Forelimb muscle (tissue), 1 donor: ENCODE results near the gene COPE. TPM values are rescaled to one million over a fixed set of nuclear protein-coding genes. Genes with fewer than 3 reads are reported as not detected.
"Not testable (repeated sequence)": the region's sequence is repeated elsewhere in the genome, so short reads cannot be mapped to it uniquely, and the experiment has no call there.

Experiments used
- DNase-seq: peaks from one replicate; pipeline ENCODE4 v3.0.0-alpha.2; 2013; ENCODE audit warnings: low read depth
- polyA plus RNA-seq: library from polyadenylated mRNA; unstranded; fragments of 120-200 nt; gene quantifications from one replicate; pipeline ENCODE4 v1.2.1, GENCODE V29; 2013; ENCODE audit not compliant: insufficient read length

The COPE gene
- polyA plus RNA-seq, 1 donor, result 74.9 TPM

DNA sequence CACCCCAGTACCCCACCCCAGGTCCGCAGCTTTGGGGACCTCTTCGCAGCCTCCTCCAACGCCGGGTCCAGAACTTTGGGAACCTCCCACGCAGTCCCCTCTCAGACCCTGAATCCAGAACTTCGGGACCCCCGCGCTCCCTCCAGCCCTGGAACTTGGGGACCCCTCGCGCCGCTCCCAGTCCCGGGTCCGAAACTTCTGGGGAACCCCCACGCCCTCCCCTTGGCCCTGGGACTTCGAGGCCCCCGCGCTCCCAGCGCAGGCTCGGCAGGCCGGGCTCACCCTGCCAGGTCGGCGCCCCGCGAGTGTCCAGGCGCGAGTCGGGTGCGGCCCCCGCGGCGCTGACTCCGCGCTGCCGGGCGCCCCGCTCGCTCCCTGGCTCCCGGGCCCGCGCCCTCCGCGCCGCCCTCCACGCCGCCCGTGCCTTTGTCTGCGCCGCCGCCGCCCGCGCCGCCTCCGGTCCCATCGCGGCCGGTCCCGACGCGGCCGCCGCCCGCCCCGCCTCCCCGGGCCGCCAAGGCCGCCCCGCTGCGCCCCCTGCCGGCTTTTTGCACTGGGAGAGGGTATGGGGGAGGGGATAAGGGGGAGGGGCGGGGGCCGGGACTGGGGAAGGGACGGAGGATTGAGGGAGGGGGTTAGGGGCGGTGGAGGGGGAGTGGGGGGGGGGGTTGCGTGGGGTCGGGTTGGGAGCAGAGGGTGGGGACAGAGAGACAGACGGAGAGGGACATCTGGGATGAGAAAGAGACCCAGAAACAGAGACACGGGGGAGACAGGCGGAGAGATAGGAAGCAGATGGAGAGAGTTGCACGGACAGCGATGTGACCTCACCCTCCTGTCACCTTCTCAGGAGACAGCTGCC is 21.8 kb upstream of the COPE start, which contains the start of gene HOMER3:
Gene HOMER3, minus strand, starts transcription at position 449 of the 859 bp plus-strand sequence. CDS start 2,235 bp downstream, outside the sequence.
- no peak for DNase-seq

DNA sequence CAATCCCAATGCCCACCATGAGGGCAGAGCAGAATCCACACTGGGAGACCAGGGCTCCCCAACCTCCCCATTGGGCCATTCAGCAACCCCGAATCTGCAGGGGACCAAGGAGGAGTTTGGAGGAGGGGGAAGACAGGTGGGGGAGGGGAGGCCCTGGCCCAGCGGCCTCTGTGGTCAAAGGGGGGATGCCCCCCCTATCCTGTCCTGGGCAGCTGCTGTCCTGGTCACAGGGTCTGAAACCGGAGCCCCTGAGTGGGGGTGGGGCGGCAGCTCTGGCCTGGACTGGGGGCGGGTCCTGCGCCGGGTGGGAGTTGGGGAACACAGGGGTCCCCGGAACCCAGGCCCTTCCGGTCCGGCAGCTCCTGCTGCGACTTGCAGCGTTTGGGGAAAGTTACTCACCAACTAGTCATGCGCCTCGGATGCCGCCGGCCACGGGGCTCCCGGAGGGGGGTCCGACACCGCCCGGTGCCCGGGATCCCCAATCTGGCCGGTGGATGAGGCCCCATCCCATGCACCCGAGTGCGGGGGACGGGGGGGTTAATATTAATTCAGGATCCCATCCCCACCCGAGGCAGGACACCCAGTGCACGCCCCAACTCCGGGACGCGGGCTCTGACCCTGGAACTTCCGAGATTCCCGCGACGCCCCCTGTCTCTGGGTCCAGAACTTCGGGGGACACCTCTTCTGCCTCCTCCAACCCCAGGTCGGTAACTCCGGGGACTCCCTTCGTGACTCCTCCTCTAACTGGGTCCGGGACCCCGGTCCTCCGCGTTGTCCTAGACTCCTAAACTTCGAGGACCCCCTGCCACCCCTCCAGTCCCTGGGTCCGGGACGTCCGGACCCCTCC is 21.0 kb upstream of the COPE start:
- DNase-seq, result no peak

DNA sequence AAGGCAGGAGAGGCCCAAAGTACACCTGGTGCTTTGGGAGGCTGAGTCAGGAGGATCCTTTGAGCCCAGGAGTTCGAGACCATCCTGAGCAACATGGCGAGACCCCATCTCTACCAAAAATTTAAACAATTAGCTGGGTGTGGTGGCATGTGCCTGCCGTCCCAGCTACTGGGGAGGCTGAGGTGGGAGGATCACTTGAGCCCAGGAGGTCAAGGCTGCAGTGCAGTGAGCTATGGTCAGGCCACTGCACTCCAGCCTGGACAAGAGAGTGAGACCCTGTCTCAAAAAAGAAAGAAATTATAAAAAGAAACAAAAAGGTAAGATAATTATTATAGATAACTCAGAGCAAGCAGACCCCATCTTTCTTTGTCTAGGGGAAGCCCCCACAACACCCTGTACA is 20.0 kb upstream of the COPE start:
- no peak for DNase-seq

DNA sequence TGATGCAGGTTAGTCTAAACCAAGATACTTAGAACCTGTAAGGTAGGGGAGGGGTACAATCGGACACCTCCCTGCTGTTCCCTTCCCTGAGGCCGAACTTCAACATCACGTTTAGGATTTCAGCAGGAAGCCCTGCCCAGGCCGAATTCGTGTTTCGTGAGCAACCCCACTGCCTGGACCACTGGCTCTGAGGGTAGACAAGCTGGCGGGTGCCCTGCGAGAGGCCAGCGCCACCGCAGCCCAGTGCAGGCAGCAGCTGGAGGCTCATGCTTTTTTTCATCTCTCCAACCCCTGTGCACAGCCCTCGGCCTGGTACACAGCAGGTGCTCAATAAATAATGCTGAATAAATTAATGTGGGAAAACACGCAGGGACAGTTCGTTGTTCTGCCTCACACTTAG is 14.1 kb upstream of the COPE start:
- DNase-seq, result no peak

DNA sequence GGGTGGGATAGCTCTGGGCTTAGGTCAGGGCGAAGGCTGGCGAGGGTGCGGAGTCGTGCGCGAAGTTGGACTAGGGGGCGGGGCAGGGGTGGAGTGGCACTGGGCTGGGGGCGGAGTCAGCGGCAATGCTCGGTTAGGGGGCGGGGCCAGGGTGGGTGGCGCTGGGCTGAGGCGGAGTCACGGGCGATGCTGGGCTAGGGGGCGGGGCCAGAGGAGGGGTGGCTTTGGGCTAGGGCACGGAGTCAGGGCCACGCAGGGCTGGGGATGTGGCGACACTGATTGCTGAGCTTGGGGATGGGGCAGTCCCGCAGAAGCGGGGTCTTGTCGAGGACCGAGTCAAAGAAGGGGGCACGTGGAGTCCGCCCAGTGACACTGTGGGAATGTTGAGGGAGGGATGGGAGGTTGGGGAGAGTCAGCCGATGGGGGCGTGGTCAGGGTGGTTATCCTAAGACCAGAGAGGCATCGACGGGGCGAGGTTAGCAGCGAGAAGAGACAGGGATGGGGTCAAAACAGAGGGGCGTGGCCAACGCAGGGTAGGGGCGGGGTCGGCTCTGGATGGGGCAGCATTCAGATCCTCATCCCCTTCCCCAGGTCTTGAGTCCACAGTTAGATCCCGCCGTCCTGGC is 13.1 kb upstream of the COPE start:
- no peak for DNase-seq

DNA sequence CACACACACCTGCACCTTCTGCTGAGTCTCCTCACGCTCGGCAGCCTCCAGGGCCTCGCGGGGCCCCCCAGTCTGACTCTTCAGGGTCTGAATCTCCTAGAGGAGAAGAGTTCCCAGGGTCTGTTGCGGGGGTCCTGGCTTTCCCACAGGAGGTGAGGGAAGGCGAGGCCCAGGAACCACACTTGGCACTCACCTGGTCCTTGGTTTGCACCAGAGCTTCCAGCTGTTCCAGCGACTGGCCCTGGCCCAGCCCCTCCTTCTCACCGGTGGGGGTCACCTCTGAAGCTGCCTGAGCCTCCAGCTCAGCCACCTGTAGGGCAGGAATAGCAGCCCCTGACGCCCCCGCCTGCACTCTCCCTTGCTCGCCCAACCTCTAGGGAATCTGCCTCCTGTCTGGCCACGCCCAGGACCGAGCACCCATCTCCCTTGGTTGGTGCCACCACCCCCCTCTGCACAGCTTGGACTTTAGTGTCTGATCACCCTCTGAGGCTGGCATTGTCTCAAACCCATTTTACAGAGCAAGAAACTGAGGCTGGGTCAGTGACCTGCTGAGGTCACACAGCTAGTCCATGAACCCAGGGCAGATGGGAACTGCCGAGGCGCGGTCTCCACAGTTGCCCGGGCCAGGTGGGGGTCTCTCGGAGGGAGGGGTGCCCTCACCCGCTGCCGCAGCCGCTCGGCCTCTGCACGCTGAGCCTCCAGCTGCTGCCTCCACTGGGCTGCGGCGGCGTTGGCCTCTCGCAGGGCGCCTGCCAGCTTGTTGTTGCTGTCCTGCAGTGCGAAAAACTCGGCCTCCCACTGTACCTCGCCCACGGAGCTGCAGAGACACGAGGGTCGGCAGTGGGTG is 12.4 kb upstream of the COPE start:
- DNase-seq, result no peak

DNA sequence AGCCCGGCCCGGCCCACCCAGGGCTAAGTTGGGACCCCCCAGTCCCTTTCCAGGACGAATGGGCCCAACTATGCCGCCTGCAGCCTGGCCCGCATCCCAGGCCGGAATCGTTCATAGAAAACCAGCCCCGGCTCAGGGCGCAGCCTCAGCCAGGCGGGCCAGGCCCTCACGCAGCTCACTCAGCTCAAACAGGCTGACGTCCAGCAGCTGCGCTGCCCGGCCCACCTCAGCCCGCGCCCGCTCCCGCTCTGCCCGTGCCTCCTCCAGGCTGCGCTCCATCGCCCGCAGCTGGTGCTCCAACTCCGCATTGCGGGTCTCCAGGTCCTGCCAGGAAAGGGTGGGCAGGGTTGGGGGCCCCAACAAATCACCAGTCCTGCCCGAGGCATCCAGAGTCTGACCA is 10.1 kb upstream of the COPE start:
- DNase-seq, result no peak

DNA sequence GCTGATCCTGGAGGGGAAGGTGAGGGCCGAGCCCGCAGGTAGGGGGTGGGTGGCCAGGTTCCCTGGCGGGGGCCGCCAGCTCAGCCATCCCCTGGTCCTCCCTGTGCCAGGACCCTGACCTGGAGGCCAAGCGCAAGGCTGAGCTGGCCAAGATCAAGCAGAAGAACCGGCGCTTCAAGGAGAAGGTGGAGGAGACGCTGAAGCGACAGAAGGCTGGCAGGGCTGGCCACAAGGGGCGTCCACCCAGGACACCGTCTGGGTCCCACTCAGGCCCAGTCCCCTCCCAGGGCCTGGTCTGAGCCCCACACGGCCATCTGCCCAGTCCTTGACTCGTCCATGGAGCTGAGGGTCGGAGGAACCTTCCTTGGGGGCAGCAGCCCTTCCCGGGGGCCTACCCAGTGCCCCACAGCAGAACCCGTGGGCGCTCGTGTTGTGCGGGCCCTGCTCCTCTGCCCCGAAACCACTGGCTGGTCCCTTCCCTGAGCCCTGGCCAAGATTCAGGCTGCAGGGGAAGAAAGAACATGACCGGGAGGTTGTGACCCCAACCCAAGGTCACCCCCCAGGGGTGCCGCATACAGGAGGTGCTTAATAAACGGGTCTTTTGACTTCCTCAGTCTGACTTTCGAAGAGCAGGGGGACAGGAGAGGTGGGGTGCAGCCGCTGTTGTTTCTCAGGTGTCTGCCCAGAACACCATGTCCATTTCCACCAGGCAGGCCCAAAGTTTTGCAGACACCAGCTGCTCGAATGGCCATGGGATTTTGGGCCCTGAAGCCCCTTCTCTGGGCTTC is 9.0 kb upstream of the COPE start:
- no peak for DNase-seq

DNA sequence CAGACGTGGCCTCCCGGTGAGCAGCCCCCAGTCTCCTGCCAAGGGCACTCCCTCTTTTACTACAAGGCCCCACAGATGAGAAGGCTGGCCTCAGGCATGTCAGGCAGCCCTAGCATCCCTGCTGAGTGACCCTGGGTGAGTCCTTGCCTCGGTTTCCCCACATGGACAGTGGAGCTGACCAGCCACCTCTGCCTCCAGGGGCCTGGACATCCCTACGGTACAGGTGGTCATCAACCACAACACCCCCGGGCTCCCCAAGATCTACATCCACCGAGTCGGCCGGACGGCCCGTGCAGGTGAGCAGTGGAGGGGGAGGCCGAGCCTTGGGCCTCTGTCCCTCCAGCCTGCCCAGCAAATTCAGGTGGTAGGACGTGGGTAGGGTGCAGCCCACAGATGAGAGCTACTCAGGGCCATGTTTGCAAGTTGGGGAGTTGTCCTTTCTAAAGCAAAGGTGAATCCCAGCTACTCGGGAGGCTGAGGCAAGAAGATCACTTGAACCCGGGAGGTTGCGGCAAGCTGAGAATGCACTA is 5.6 kb upstream of the COPE start:
- DNase-seq, result no peak

DNA sequence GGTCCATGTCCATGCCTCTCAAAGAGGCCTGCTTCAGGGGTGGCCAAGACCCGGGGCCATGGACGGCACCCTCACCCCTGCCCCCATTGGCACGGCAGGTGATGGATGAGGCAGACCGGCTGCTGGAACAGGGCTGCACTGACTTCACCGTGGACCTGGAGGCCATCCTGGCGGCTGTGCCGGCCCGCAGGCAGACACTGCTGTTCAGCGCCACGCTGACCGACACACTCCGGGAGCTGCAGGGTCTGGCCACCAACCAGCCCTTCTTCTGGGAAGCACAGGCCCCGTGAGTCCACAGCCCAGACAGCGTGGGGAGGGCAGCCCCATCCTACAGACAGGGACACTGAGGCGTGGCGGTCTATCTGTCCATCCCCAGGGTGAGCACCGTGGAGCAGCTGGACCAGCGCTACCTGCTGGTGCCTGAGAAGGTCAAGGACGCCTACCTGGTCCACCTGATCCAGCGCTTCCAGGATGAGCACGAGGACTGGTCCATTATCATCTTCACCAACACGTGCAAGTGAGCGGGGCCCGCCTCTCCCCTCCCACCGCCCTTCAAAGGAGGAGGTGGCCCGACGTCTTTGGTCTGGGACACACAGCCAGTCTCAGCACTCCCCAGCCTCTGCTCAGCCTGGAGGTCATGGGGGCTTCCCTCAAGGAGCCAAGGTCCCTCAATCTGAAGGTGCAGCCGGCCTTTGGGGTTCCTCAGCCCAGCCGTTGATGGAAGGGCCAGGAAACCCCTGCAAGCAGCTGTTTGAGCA is 3.2 kb upstream of the COPE start:
- no peak for DNase-seq

DNA sequence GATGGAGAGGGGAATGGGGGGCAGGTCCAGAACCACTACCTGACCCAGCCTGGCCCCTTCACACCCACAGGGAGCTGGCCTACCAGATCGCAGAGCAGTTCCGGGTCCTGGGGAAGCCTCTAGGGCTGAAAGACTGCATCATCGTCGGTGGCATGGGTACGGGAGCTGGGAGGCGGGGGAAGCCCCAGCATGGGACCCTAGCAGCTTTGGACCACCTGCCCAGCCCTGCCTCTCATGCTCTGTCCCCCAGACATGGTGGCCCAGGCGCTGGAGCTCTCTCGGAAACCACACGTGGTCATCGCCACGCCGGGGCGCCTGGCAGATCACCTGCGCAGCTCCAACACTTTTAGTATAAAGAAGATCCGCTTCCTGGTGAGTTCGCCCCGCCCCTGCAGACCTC is 2.4 kb upstream of the COPE start:
- no peak for DNase-seq

DNA sequence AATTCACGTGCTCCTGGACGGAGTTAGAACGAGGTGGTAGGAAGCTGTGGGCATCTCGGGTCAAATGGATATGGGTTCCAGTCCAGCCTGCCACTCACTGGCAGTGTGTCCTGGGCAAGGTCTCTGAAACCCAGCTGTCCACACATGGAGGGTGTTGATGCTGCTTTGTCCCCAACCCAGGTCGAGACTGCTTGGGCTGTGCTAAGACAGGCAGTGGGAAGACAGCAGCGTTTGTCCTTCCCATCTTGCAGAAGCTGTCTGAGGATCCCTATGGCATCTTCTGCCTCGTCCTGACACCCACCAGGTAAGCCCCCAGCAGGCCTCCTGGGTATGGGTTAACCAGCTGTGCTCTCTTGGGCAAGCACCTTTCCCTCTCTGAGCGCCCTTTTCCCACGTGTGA is 1.2 kb upstream of the COPE start:
- no peak for DNase-seq

DNA sequence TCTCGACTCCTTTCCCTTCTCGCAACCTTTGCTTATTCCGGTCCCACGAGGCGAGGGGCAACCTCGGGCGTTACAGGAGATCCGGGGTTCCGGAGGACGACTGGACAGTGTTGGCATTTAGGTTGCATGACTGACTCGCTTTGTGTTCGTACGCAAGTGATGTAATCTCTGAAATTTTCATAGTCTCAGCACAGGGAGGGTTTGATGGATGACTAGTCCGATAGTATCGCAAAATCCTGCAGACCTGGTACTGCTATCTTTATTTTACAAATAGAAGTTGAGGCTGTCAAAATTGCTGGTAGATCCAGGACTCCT is 670 bp upstream of the COPE start:
- DNase-seq, result no peak

DNA sequence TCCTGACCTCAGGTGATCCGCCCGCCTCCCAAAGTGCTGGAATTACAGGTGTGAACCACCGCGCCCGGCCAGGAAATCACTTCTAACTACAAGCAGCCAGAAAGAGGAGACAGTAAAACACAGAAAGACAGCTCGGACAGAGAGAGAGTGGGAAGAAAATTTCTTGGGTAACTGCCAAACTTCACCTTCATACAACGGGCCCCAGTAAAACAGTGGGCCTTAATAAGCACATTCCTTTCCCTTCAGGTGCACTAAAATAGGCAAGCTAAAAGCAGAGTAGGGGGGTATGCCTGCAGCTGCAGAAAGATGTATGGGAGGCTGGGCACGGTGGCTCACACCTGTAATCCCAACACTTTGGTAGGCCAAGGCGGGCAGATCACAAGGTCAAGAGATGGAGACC is 1.6 kb downstream of the COPE start:
- DNase-seq, result not testable (repeated sequence)

DNA sequence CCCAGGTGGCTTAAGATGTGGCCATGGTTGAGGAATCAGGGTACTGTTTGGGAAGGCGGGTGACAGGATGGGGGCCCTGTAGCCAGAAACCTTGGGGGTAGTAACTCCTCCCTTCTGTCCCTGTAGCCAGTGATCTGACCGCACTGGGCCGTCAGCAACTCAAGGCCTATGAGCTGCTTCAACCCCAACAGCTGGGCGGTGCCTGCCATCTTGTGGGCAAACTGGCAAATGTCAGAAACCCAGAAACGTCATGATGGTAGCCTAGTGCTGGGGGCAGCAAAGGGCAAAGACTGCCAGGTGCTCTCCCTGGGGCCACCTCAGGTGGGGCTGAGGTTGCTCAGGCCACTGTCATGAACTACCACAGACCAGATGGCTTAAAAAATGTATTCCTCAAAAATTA is 3.5 kb downstream of the COPE start:
- no peak for DNase-seq

DNA sequence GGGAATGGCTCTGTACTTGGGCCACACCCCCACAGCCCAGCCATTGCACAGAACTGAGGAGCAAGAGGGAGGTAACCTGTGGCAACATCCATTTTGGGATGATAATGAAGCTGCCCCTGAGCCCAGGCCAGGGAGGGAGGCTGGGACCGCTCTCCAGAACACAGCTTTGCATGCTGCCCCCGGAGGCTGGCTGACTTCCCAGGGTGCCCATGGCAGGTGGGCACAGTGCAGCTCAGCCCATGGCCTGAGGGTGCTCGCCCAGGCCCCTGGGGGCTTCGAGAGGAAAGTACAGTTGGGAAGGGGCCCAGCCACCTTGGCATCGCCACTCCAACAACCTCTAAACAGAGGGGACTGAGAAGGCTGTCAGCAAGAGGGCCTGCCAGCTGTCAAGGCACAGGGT is 5.7 kb downstream of the COPE start:
- DNase-seq, result no peak

DNA sequence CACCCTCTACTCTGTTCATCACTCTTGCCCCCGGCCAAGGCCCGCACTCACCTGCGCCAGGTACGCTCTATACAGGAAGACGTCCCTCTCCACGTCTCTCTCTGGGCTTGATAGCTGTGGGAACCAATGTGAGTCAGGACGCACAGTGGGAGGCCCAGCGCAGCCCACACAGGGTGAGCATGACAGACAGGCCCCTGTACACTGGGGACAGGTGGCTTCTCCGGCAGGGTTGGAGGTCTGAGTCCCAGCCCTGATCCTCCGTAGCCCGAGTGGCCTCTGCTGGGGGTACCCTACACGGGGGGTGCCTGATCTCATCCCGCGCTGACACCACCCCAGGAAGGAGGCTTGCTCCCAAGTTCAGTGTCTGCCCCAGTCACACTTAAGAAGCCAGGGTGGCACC is 6.3 kb downstream of the COPE start:
- no peak for DNase-seq

DNA sequence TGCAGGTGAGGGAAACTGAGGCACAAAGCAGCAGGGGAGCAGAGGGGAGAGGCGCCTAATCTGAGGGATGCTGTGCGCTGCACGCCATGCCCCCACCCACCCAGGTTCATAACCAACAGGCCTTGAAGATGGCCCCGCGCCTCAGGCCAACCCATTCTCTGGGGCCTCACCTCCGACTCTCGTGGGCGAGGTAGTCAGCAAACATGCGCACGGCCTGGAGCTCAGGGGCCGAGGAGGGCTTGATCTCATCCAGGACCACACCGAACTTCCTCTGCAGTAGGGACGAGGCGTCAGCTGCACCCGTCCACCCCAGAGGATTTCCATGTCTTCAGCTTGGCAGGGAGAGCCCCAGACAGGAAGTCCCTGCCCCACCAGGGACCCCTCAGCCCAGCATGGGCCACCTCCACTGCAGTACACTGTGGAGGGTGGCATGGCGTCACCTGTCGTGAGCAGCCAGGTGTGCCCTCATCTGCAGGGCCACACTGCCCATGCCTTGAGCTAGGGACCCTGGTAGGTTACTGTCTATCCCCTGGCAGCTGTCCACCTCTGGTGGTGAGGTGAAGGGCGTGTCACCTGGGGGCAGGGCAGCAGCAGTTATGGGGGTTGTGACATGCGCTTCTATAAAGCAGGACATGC is 8.3 kb downstream of the COPE start:
- no peak for DNase-seq

DNA sequence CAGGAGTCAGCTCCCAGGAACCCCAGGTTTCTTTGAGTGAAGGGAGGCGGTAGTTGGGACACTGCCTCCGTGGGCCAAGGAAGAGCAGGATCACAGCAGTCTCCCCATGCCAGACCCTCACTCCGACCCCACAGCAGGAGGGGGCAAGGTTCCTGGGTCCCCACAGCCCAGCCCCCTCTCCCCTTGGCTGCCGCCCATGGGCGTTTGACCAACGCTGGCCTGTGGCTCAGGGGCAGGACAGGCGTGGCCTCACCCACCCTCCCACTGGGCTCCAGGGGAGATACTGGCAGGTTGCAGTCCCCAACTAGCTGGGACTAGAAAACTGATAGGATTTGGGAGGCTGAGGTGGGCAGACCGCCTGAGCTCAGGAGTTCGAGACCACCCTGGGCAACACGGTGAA is 9.2 kb downstream of the COPE start:
- no peak for DNase-seq
